Stimulated activated naive B cell treated with anti-CD40 and anti-IgM and Interleukin-4, amounts not matched to agents 10 μg/mL and 1 μg/mL and 100 μg/mL, for 72 hours (primary cell): ENCODE measurements around the gene FBLN5.

Source experiments
- ATAC-seq, 2 donors: fragments of 150-1000 bp; cut with Tn5 transposase; replicated peaks; 2 replicates each; pipeline ENCODE4 v1.10.0; 2021; ENCODE audit warnings: moderate library complexity in 1 of 2
- DNase-seq: peaks from one replicate; pipeline ENCODE4 v3.0.0; 2021
- H3K27ac Mint-ChIP-seq: one replicate; pipeline ENCODE4 v1.8.0; 2022; ENCODE audit warnings: mild to moderate bottlenecking, mixed read lengths
- H3K27me3 Mint-ChIP-seq, 2 donors: one replicate each; pipeline ENCODE4 v1.8.0; 2022; ENCODE audit warnings: mixed read lengths in 2 of 2
- H3K36me3 Mint-ChIP-seq, 2 donors: one replicate each; pipeline ENCODE4 v1.8.0; 2022; ENCODE audit warnings: mixed read lengths in 2 of 2, mild to moderate bottlenecking in 1 of 2
- H3K4me1 Mint-ChIP-seq, 2 donors: one replicate each; pipeline ENCODE4 v1.8.0; 2022; ENCODE audit warnings: mixed read lengths in 2 of 2, mild to moderate bottlenecking in 1 of 2
- H3K4me3 Mint-ChIP-seq, 2 donors: one replicate each; pipeline ENCODE4 v1.8.0; 2022; ENCODE audit warnings: mild to moderate bottlenecking in 2 of 2, mixed read lengths in 2 of 2, moderate library complexity in 1 of 2
- H3K9me3 Mint-ChIP-seq, 2 donors: one replicate each; pipeline ENCODE4 v1.8.0; 2022; ENCODE audit warnings: mixed read lengths in 2 of 2, mild to moderate bottlenecking in 1 of 2

Gene FBLN5

DNA sequence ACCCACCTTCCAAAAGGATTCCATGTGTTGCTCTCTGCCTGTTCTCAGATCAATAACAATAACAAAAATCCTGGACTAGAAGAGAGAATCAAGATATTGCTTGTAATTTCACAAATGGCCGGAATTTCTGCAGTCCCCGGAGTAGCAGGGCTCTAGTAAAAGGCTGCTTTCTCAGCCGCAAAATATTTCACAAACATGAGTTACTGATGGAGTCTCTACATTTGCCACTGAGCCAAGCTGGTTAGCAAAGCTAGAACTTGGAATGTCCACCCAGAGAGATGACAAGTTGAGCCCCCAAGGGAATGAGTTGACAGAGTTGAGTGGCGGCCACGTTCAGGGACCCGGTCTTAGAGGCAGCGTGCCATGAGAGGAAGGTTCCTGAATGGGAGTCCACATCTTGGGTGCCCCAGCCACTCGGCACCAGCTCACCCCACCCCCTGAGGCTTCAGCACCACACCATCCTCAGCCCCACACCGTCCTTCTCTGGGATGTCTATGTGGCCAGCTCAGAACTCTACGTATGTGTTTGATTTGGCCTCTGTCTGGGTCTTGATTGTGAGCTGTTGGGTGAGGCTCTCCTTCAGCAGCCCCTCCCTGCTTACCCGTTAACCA, 15.9 kb downstream of the FBLN5 start:
- Mint-ChIP-seq H3K4me3 (no peak overlapping the region), H3K27me3 (peaks cover 0 to 7% of the 10 kb centered on the region in 2 donors), H3K9me3 (no peaks in the 10 kb centered on the region), H3K4me1 (no peaks in the 10 kb centered on the region), H3K27ac (no peak overlapping the region), H3K36me3 (no peaks in the 10 kb centered on the region)
- DNase-seq (no peak), ATAC-seq (no peak)

DNA sequence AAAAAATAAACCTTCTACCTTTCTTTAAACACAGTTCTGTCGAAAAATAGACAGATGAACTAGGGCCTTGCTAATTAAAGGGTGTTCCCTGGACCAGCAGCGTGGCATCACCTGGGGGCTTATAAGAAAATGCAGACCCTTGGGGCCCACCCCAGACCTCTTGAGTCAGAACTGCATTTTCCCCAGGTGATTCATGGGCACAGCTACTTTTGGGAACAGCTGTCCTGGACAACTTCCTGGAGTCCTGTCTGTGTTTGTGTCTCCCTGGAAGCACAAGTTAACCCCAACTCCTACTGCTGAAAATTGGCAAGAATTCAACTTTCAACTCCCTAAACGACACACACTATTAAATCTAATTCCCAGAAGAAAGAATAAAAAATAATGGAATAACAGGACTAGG, 17.8 kb downstream of the FBLN5 start:
- Mint-ChIP-seq H3K27ac (no peak overlapping the region), H3K4me1 (no peaks in the 10 kb centered on the region), H3K36me3 (no peaks in the 10 kb centered on the region), H3K9me3 (no peaks in the 10 kb centered on the region), H3K4me3 (no peak overlapping the region), H3K27me3 (peaks cover 0 to 4% of the 10 kb centered on the region in 2 donors)
- ATAC-seq: no peak
- DNase-seq: no peak

DNA sequence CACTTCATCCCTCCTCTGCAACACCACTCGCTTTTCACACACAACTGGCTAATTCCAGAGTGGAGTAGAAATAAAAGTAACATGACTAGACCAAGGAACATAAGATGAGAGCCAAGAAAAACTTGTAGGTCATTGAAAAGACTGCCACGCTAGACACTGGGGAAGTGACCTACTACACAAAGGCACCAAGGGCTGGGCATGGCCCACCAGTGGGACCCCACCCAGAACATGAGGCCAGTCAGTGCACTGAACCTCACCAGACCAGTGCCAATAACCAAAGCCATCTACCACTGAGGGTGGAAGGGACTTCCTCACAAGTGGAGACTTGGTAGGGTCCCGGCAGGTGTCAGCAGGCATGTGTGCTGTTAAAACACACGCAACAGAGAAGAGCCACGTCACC, 19.7 kb downstream of the FBLN5 start:
- ATAC-seq: no peak
- H3K4me3 Mint-ChIP-seq: no peak overlapping the region
- H3K27ac Mint-ChIP-seq: no peak overlapping the region
- no peaks in the 10 kb centered on the region for H3K4me1 Mint-ChIP-seq
- H3K9me3 Mint-ChIP-seq: no peaks in the 10 kb centered on the region
- H3K27me3 Mint-ChIP-seq: no peaks in the 10 kb centered on the region
- H3K36me3 Mint-ChIP-seq: no peaks in the 10 kb centered on the region
- no peak for DNase-seq

DNA sequence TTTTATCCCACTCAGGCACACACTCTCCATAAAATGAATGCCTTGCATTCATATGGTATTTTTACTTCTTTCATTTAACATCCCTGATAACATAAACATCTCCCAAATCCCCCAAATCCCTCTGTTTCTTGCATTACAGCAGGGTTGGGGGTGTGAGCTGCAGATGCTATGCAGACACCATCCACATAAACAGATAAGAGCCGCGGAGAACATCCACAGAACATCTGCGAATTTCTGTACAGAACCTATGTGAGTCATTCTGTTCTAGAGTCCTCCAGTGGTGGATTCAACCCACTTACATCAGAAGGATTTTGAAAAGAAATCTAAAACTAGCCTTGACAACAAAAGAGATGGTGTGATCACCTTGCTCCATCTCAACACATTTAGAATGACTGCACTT, 20.3 kb downstream of the FBLN5 start:
- Mint-ChIP-seq H3K4me1 (no peaks in the 10 kb centered on the region), H3K27me3 (no peaks in the 10 kb centered on the region), H3K27ac (no peak overlapping the region), H3K9me3 (no peaks in the 10 kb centered on the region), H3K36me3 (no peaks in the 10 kb centered on the region), H3K4me3 (no peak overlapping the region)
- DNase-seq (no peak), ATAC-seq (no peak)

DNA sequence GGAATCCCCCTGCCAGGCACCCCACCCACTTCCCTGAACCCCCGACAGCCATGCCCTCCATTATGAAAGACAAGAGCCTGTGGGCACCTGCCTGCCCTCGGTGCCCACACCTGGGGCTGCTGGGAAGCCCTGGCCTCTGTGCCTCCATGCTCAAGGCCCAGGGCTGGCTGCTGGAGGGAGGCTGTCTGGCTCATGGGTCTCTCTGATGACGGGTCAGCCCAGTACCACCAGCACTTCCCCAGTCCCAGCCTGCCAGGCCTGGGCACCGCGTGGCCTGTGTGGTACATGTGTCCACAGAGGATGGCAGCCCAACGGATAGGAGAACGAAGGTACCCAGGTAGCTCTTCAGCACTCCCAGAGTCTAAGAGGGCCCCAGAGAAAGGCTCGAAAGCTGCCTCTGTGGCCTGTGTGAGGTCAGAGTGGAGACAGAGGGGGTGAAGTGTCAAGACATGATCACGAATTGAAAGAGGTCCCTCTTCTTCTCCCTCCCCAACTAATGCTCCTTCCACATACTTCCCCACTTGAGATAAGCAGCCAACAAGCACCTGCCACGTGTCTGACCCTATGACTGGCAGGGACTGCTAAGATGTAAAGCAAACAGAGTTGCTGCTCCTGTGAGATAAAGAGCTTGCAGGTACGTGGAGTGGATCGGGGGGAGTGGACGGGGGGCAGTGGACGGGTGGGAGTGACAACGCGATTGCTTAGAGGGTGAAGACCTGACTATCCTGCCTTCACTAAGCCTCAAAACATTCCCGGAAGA, 21.2 kb downstream of the FBLN5 start:
- Mint-ChIP-seq H3K36me3 (no peaks in the 10 kb centered on the region), H3K27me3 (no peaks in the 10 kb centered on the region), H3K27ac (no peak overlapping the region), H3K4me1 (no peaks in the 10 kb centered on the region), H3K9me3 (no peaks in the 10 kb centered on the region), H3K4me3 (no peak overlapping the region)
- no peak for DNase-seq
- ATAC-seq: no peak

DNA sequence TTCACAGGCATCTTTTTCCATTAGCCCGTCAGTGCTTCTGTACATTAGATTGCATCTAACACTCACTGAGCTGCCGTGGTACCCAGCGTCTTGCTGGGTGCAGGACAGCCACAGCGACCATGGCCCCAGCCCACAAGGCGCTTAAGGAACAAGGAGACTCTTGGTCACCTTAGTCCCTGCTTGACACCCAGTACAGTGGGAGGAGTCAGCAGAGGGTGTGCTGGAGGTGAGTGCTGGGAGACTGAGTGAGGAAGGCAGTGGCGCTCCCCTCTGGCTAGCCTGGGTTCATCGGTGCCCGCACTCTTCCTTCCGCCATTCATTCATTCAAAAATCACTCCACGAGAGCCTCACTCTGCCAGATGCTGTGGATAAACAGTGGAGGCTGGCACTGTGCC, 21.8 kb downstream of the FBLN5 start:
- no peaks in the 10 kb centered on the region for H3K27me3 Mint-ChIP-seq
- no peak for DNase-seq
- H3K4me3 Mint-ChIP-seq: no peak overlapping the region
- ATAC-seq: no peak
- no peaks in the 10 kb centered on the region for H3K4me1 Mint-ChIP-seq
- no peak overlapping the region for H3K27ac Mint-ChIP-seq
- no peaks in the 10 kb centered on the region for H3K9me3 Mint-ChIP-seq
- H3K36me3 Mint-ChIP-seq: no peaks in the 10 kb centered on the region

DNA sequence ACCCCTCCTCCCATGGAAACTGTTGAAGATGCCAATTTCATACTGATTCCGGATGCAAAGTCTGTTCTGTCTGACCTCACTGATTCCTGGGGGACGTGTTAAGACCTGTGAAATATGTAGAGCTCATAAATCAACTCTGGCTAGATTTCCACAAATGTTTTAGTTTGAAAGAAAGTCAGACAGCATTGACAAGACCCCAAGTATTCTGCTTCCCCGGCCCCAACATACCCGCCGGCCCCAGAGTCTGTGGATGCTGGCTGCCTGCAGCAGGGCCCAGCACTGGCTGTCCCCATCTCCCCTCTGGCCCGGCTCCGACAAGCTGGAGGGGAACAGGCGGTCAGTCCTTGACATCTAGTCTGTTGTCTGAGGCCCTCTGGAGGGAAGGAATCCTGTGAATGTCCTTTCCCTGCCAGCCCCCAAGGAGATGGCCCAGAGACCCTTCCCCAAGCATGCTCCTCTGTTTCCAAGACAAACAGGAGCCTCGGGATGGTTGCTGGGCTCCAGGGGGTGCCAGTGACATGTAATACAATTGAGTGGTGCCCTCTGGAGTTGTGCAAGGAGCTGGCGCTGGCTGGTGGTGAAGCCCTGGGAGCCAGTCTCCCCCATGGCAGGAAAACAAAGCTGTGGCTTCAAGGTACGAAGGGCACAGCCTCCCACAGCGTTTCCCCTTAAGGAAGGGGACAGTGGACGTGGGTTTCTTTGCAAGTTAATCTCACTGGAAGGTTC, 22.3 kb downstream of the FBLN5 start:
- Mint-ChIP-seq H3K9me3 (no peaks in the 10 kb centered on the region), H3K27ac (no peak overlapping the region), H3K36me3 (no peaks in the 10 kb centered on the region), H3K4me3 (no peak overlapping the region), H3K27me3 (no peaks in the 10 kb centered on the region), H3K4me1 (no peaks in the 10 kb centered on the region)
- DNase-seq (no peak), ATAC-seq (no peak)

DNA sequence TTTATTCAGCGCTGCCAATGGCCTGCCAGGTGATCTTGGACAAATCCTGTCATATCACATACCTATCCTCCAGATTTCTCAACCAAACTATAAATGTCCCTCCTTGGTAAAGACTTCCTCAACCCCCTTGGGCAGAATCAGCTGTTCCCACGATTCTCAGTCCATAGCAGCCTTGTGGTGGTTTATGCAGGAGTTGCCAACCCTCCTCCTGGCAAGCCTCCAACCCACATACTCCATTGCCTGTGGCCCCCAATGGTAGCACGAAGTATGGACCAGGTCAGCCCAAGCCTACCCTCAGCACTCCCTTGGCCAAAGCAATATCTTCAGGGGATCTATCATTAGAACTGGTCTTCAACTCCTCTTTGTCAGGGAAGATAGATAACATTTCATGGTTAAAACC, 27.0 kb downstream of the FBLN5 start:
- no peak overlapping the region for H3K27ac Mint-ChIP-seq
- peaks cover 0 to 1% of the 10 kb centered on the region in 2 donors for H3K4me1 Mint-ChIP-seq
- peaks cover 4 to 15% of the 10 kb centered on the region in 2 donors for H3K27me3 Mint-ChIP-seq
- no peak overlapping the region for H3K4me3 Mint-ChIP-seq
- DNase-seq: no peak
- peaks cover 1 to 3% of the 10 kb centered on the region in 2 donors for H3K36me3 Mint-ChIP-seq
- H3K9me3 Mint-ChIP-seq: peaks cover 1 to 3% of the 10 kb centered on the region in 2 donors
- ATAC-seq: no peak

DNA sequence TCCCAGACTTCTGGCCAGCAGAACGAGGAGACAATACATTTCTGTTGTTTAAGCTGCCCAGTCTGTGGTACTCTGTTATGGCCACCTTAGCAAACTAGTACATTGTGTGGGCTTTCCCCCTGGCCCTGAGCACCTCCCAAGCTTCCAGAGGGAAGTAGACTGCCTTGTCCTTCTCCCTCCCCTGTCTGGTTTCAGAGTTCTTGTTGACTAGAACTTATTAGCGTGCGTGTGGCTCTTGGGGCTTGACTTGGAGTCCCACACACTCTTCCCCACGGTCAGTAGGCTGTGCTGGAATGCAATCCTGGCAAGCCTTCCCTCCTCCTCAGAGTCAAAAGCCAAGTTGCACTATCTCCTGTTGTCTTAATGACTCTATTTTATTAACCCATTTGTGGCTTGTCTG, 27.7 kb downstream of the FBLN5 start:
- DNase-seq (no peak), ATAC-seq (no peak)
- peaks cover 4 to 17% of the 10 kb centered on the region in 2 donors for H3K27me3 Mint-ChIP-seq
- no peak overlapping the region for H3K4me3 Mint-ChIP-seq
- H3K4me1 Mint-ChIP-seq: peaks cover 0 to 1% of the 10 kb centered on the region in 2 donors
- peaks cover 1 to 4% of the 10 kb centered on the region in 2 donors for H3K36me3 Mint-ChIP-seq
- peaks cover 1 to 4% of the 10 kb centered on the region in 2 donors for H3K9me3 Mint-ChIP-seq
- H3K27ac Mint-ChIP-seq: no peak overlapping the region

DNA sequence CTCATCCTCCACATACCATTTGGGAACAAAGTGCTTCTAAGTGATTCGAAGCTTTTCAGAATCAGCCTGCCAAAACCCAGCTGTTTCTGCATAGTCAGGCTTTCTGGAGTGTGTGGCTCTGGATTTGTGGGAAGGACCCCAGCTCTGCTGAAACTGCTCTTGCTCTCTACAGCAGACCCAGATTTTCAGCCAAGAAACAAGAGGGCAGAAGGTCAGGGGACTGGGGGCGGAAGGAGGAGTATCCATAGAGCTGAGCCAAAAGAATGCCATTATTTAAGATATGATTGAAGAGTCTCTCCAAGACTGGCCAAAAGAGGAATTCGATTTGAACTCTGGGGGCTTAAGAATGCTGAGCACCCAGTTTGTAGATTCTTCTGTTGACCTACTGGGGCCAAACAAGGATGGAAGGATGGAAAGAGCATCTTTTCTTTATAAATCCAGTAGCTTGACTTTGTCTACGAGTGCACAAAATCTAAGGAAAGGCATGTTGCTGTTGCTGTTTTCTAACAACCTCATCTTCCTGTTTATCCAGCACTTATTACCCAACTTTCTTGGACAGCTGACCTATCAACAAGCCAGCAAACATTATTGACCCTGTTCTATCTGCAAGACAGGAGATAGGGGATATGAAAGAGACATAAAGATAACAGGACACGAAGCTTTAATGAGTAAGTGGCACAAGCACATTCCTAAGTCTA, 29.2 kb downstream of the FBLN5 start:
- no peak overlapping the region for H3K4me3 Mint-ChIP-seq
- H3K27ac Mint-ChIP-seq: no peak overlapping the region
- ATAC-seq: no peak
- H3K4me1 Mint-ChIP-seq: peaks cover 0 to 1% of the 10 kb centered on the region in 2 donors
- H3K27me3 Mint-ChIP-seq: peaks cover 4 to 17% of the 10 kb centered on the region in 2 donors
- peaks cover 1 to 4% of the 10 kb centered on the region in 2 donors for H3K9me3 Mint-ChIP-seq
- H3K36me3 Mint-ChIP-seq: peaks cover 1 to 4% of the 10 kb centered on the region in 2 donors
- DNase-seq: no peak

DNA sequence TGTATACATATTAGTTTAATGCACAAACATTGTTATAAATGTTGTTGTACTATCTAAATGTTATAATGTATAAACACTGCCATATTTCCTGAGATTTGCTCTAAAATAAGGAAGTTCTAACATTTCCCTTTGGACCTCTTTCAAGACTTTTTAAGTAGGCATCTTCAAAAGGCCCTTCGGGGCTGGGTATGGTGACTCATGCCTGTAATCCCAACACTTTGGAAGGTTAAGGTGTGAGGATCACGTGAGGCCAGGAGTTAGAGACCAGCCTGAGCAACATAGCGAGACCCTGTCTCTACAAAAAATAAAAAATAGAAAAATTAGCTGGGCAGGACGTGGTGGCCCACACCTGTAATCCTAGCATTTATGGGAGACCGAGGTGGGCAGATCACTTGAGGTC, 35.5 kb downstream of the FBLN5 start:
- Mint-ChIP-seq H3K27ac (no peak overlapping the region), H3K9me3 (peaks cover 1 to 4% of the 10 kb centered on the region in 2 donors), H3K36me3 (peaks cover 3 to 4% of the 10 kb centered on the region in 2 donors), H3K4me1 (peaks cover 8 to 14% of the 10 kb centered on the region in 2 donors), H3K4me3 (peak overlapping the region in 1 of 2 donors; percentile 51), H3K27me3 (peaks cover 0 to 6% of the 10 kb centered on the region in 2 donors)
- ATAC-seq (no peak), DNase-seq (no peak)

DNA sequence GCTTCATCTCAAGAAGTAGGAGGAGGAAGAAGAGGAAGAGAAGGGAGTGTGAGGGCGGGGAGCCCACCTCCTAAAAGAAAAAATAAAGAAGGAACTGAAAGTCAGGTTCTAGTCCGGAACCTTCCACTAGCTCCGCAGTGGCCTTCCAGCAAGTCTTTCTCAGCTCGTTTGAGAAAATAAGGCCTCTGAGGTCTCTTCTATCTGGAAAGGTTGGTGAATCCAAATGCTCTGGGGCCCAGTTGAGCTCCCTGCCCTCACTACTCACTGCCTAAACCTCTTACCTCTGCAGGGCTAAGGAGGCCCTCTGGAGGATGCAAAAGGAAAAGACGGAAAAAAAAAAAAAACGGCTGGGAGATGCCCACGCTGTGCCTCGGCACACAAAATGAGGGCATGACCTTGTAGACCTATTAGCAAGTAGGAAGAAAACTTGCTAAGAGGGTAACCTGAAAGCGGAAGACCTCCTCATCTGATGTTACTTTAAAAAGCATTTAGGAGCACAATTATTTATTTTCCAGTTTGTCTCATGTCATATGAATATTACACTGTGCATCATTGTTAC, 35.9 kb downstream of the FBLN5 start:
- Mint-ChIP-seq H3K27ac (peak overlapping the region; percentile 84), H3K9me3 (peaks cover 1 to 4% of the 10 kb centered on the region in 2 donors), H3K4me1 (peaks cover 8 to 14% of the 10 kb centered on the region in 2 donors), H3K27me3 (peaks cover 0 to 6% of the 10 kb centered on the region in 2 donors), H3K36me3 (peaks cover 3 to 4% of the 10 kb centered on the region in 2 donors), H3K4me3 (peak overlapping the region; percentile 51 to 55)
- ATAC-seq (peak; percentile 74 to 88), DNase-seq (peak; percentile 12)

DNA sequence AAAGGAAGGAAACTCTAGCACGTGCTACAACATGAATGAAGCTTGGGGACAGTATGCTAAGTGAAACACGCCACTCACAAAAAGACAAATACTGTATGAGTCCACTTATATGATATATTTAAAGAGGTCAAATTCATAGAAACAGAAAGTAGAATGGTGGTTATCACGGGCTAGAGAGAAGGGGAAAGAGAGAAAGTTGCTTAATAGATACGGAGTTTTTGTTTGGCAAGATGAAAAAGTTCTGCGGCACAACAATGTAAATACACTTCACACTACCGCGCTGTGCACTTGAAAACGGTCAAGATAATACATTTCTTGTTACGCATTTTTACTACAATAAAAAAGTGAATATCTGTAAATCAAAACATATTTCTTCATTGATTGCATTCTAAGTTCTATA, 37.3 kb downstream of the FBLN5 start:
- Mint-ChIP-seq H3K27me3 (no peaks in the 10 kb centered on the region), H3K36me3 (peaks cover 0 to 2% of the 10 kb centered on the region in 2 donors), H3K4me1 (peaks cover 8 to 14% of the 10 kb centered on the region in 2 donors), H3K27ac (peak overlapping the region; percentile 78), H3K4me3 (no peak overlapping the region), H3K9me3 (no peaks in the 10 kb centered on the region)
- ATAC-seq: no peak
- no peak for DNase-seq

DNA sequence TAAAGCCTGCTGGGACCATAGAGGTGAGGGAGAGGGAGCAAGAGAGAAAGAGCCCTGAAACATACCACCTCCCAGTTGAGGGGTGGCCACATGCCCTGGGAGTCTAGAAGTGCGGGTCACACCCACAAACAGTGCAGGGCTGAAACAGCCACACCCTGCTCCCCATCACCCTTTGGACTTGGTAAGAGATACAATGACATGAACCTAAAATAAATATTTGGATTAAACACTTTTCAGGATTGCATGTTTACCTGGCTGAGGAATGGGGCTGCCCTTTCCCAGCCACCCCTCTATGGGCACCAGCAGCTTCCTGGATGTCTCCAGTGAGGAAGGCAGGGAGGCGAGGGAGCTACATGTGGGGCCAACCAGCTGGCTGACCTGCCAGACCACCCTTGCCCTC, 41.1 kb downstream of the FBLN5 start:
- H3K36me3 Mint-ChIP-seq: peaks cover 0 to 2% of the 10 kb centered on the region in 2 donors
- H3K9me3 Mint-ChIP-seq: no peaks in the 10 kb centered on the region
- peaks cover 4 to 9% of the 10 kb centered on the region in 2 donors for H3K4me1 Mint-ChIP-seq
- no peak overlapping the region for H3K4me3 Mint-ChIP-seq
- DNase-seq (no peak), ATAC-seq (no peak)
- H3K27me3 Mint-ChIP-seq: no peaks in the 10 kb centered on the region
- no peak overlapping the region for H3K27ac Mint-ChIP-seq
